Measurements from ENCODE around the gene TBC1D9.
A peak's percentile ranks its signal among the peaks of the same experiment; 100 is the strongest.

TBC1D9 gene

DNA sequence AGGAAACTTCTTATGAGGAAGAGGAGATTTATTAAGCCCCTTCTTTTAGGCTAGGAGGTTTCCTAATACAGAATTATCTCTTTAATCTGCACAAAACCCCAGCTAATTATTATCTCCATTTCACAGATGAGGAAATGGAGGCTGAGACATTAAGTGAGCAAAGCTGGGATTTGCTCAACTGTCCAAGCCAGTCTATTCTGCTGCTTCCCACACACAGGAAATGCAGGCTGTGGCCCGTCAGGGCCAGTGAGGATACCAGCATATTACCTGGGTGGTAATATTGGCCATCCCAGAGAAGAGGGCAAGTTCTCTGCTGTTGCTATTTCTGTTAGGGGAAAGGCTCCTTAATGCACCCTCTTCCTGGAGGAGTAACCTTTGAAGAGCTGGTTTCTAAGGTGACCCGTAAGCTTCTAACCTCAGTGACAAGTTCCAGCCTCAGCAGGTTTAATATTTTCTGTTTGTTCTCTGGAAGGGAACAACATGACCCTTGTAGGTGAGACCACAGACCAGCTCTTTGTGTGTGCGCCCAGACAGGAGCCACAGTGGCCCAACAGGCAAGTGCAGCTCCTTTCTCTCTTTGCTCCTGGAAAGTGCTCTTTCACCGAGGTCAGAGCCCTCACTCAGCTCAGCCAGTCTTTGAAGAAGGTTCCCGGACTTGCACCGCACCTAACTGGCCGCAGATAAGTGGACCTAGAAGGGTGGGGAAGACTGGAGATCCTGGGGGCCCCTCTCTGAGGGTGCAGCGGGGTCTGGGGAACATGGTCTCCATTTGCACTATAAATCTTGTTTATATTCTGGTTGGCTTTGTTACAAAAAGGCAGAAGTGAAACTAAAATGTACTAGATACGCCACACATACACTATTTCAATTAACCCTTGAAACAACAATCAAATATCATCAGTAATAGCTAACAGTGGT, 35.5 kb downstream of the TBC1D9 start:
- TF ChIP-seq, protein P1, sequence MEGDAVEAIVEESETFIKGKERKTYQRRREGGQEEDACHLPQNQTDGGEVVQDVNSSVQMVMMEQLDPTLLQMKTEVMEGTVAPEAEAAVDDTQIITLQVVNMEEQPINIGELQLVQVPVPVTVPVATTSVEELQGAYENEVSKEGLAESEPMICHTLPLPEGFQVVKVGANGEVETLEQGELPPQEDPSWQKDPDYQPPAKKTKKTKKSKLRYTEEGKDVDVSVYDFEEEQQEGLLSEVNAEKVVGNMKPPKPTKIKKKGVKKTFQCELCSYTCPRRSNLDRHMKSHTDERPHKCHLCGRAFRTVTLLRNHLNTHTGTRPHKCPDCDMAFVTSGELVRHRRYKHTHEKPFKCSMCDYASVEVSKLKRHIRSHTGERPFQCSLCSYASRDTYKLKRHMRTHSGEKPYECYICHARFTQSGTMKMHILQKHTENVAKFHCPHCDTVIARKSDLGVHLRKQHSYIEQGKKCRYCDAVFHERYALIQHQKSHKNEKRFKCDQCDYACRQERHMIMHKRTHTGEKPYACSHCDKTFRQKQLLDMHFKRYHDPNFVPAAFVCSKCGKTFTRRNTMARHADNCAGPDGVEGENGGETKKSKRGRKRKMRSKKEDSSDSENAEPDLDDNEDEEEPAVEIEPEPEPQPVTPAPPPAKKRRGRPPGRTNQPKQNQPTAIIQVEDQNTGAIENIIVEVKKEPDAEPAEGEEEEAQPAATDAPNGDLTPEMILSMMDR (IDR thresholded peaks at IDR 0.05; ENCODE audit: low read length), result no peak
- no peak for TF ChIP-seq EZH2 (IDR thresholded peaks at IDR 0.05; ENCODE audit: borderline replicate concordance, low read length)
- Histone ChIP-seq H3K9me3 (ENCODE audit: low read length) (no peaks in the 10 kb centered on the region), H3K27ac (ENCODE audit: low read depth, low read length, poor library complexity, severe bottlenecking) (peak overlapping the region; percentile 75), H3K36me3 (ENCODE audit: insufficient read depth, low read length) (no peaks in the 10 kb centered on the region), H3K9me2 (ENCODE audit: low read depth, low read length) (no peaks in the 10 kb centered on the region), H3K9ac (ENCODE audit: low read length) (peak overlapping the region; percentile 46), H3K79me2 (ENCODE audit: insufficient read depth, low read length) (no peaks in the 10 kb centered on the region), H2AFZ (ENCODE audit: low read length) (peak overlapping the region; percentile 9; the same call in 1 of the 2 replicates), H3K27me3 (ENCODE audit: insufficient read depth, low read length) (no peaks in the 10 kb centered on the region), H3K4me2 (ENCODE audit: low read length) (peak overlapping the region; percentile 67), H3F3A (ENCODE audit: insufficient read depth, low read length) (no peaks in the 10 kb centered on the region), H3K4me3 (ENCODE audit: low read depth, low read length, poor library complexity, severe bottlenecking) (peak overlapping the region; percentile 42), H4K20me1 (ENCODE audit: insufficient read depth, low read length) (no peaks in the 10 kb centered on the region), H3K4me1 (ENCODE audit: insufficient read depth, low read length, severe bottlenecking) (peaks cover 48% of the 10 kb centered on the region)

DNA sequence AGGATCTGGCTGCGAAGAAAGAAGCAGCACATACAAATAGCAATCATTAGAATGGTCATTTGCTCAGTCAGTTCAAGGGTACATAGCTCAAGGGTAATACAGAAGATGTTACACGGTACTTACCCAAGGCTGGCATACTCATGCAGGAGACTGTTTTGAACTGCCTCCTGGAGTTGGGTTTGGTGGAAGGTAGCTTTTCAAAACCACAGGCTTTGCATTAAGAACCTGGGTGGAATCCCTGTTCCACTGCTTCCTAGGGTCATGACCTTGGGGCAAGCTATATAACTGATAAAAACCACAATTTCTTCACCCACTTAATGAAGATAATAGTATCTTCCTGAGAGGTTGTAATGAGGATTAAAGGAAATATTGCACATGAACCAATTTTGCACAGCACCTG, 36.5 kb downstream of the TBC1D9 start:
- Histone ChIP-seq H4K20me1 (ENCODE audit: insufficient read depth, low read length) (no peaks in the 10 kb centered on the region), H3K27me3 (ENCODE audit: insufficient read depth, low read length) (no peaks in the 10 kb centered on the region), H3K4me3 (ENCODE audit: low read depth, low read length, poor library complexity, severe bottlenecking) (no peak overlapping the region), H3K9me2 (ENCODE audit: low read depth, low read length) (no peaks in the 10 kb centered on the region), H3K36me3 (ENCODE audit: insufficient read depth, low read length) (no peaks in the 10 kb centered on the region), H3K79me2 (ENCODE audit: insufficient read depth, low read length) (no peaks in the 10 kb centered on the region), H2AFZ (ENCODE audit: low read length) (no peak overlapping the region), H3K4me2 (ENCODE audit: low read length) (peak overlapping the region; percentile 67), H3K9ac (ENCODE audit: low read length) (no peak overlapping the region), H3F3A (ENCODE audit: insufficient read depth, low read length) (no peaks in the 10 kb centered on the region), H3K27ac (ENCODE audit: low read depth, low read length, poor library complexity, severe bottlenecking) (peak overlapping the region; percentile 75), H3K4me1 (ENCODE audit: insufficient read depth, low read length, severe bottlenecking) (peaks cover 48% of the 10 kb centered on the region), H3K9me3 (ENCODE audit: low read length) (no peaks in the 10 kb centered on the region)
- TF ChIP-seq, protein P1 (IDR thresholded peaks at IDR 0.05; ENCODE audit: low read length), result no peak
- TF ChIP-seq EZH2 (IDR thresholded peaks at IDR 0.05; ENCODE audit: borderline replicate concordance, low read length), result no peak

DNA sequence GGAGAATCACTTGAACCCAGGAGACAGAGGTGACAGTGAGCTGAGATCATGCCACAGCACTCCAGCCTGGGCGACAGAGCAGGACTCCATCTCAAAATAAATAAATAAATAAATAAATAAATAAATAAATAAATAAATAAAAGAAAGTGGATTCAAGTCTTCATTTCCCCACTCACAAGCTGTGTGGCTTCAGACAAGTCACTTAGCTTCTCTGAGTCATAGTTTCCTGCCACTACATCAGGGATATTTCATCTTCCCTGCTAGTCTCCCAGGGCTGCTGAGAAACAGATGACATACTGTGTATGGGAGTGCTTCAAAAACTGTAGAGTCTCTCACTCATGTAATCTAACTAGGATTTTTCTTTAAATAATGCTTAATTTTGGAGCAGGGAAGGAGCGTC, 37.2 kb downstream of the TBC1D9 start:
- no peaks in the 10 kb centered on the region for H4K20me1 ChIP-seq (ENCODE audit: insufficient read depth, low read length)
- no peaks in the 10 kb centered on the region for H3K9me3 ChIP-seq (ENCODE audit: low read length)
- H3K27me3 ChIP-seq (ENCODE audit: insufficient read depth, low read length), result no peaks in the 10 kb centered on the region
- no peak overlapping the region for H3K4me3 ChIP-seq (ENCODE audit: low read depth, low read length, poor library complexity, severe bottlenecking)
- peaks cover 48% of the 10 kb centered on the region for H3K4me1 ChIP-seq (ENCODE audit: insufficient read depth, low read length, severe bottlenecking)
- H3K36me3 ChIP-seq (ENCODE audit: insufficient read depth, low read length), result no peaks in the 10 kb centered on the region
- no peaks in the 10 kb centered on the region for H3K9me2 ChIP-seq (ENCODE audit: low read depth, low read length)
- H3K27ac ChIP-seq (ENCODE audit: low read depth, low read length, poor library complexity, severe bottlenecking), result peak overlapping the region; percentile 75
- no peaks in the 10 kb centered on the region for H3F3A ChIP-seq (ENCODE audit: insufficient read depth, low read length)
- H2AFZ ChIP-seq (ENCODE audit: low read length), result no peak overlapping the region
- H3K79me2 ChIP-seq (ENCODE audit: insufficient read depth, low read length), result no peaks in the 10 kb centered on the region
- no peak overlapping the region for H3K4me2 ChIP-seq (ENCODE audit: low read length)
- no peak overlapping the region for H3K9ac ChIP-seq (ENCODE audit: low read length)
- TF ChIP-seq EZH2 (IDR thresholded peaks at IDR 0.05; ENCODE audit: borderline replicate concordance, low read length), result no peak
- TF ChIP-seq, protein P1 (IDR thresholded peaks at IDR 0.05; ENCODE audit: low read length), result no peak
